ENCODE results near the gene ZBTB32. TPM values are rescaled to one million over a fixed set of nuclear protein-coding genes. Genes with fewer than 3 reads are reported as not detected.
"Not testable (repeated sequence)": the region's sequence is repeated elsewhere in the genome, so short reads cannot be mapped to it uniquely, and the experiment has no call there.

Gene ZBTB32
- total RNA-seq, 3 donors from 2014 or later = 0.27 TPM; not detected in 2

DNA sequence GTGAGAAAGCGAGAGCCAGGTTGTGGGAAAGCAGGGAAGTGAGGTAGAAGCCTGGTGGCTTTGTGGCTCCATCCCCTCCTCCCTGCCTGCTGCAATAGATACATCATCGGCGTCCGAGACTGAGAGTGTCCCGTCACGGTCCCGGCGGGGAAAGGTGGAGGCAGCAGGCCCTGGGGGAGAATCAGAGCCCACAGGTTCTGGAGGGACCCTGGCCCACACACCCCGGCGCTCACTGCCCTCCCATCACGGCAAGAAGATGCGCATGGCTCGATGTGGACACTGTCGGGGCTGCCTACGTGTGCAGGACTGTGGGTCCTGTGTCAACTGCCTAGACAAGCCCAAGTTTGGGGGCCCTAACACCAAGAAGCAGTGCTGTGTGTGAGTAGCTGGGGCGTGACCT lies 18.5 kb downstream of the ZBTB32 start:
- Histone ChIP-seq H3K9me3 (no peaks in the 10 kb centered on the region), H3K4me1 (ENCODE audit: low read depth) (peaks cover 10% of the 10 kb centered on the region), H3K36me3 (ENCODE audit: low read depth) (peaks cover 31% of the 10 kb centered on the region), H3K4me3 (no peak overlapping the region)
- DNase-seq (no peak), ATAC-seq (no peak)
- TF ChIP-seq, protein P1, sequence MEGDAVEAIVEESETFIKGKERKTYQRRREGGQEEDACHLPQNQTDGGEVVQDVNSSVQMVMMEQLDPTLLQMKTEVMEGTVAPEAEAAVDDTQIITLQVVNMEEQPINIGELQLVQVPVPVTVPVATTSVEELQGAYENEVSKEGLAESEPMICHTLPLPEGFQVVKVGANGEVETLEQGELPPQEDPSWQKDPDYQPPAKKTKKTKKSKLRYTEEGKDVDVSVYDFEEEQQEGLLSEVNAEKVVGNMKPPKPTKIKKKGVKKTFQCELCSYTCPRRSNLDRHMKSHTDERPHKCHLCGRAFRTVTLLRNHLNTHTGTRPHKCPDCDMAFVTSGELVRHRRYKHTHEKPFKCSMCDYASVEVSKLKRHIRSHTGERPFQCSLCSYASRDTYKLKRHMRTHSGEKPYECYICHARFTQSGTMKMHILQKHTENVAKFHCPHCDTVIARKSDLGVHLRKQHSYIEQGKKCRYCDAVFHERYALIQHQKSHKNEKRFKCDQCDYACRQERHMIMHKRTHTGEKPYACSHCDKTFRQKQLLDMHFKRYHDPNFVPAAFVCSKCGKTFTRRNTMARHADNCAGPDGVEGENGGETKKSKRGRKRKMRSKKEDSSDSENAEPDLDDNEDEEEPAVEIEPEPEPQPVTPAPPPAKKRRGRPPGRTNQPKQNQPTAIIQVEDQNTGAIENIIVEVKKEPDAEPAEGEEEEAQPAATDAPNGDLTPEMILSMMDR (IDR thresholded peaks at IDR 0.05) = no peak
- intact Hi-C loops (cut with DNase I, micrococcal nuclease) = no loop called here

DNA sequence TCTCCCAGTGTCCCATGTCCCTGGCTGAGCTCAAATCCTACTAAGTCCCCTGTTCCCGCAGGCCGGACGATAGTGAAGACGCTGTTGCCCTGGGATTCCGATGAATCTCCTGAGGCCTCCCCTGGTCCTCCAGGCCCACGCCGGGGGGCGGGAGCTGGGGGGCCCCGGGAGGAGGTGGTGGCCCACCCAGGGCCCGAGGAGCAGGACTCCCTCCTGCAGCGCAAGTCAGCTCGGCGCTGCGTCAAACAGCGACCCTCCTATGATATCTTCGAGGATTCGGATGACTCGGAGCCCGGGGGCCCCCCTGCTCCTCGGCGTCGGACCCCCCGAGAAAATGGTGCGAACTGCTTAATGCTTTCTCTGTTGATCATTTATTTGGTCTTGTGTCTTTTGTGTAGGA lies 19.3 kb downstream of the ZBTB32 start:
- Histone ChIP-seq H3K9me3 (no peaks in the 10 kb centered on the region), H3K4me1 (ENCODE audit: low read depth) (peaks cover 9% of the 10 kb centered on the region), H3K36me3 (ENCODE audit: low read depth) (peaks cover 35% of the 10 kb centered on the region), H3K4me3 (no peak overlapping the region)
- no peak for ATAC-seq
- DNase-seq = no peak
- TF ChIP-seq, protein P1 (IDR thresholded peaks at IDR 0.05) = no peak
- intact Hi-C loops (cut with DNase I, micrococcal nuclease) = no loop called here

DNA sequence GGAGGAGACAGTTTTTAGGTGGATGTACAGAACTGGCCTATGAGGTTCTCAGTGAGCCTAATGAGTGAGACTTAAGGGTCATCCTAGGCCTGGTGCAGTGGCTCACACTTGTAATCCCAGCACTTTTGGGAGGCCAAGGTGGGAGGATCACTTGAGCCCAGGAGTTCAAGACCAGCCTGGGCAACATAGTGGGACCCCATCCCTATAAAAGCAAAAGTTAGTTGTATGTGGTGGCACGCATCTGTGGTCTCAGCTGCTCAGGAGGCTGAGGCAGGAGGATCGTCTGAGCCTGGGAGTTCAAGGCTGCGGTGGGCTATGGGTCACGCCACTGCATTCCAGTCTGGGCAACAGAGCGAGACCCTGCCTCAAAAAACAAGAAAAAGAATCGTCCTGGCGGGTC lies 19.8 kb downstream of the ZBTB32 start:
- H3K9me3 ChIP-seq; DNase-seq; intact Hi-C loops (cut with DNase I, micrococcal nuclease); H3K4me1 ChIP-seq (ENCODE audit: low read depth); ATAC-seq; H3K4me3 ChIP-seq: not testable (repeated sequence)
- peaks cover 39% of the 10 kb centered on the region for H3K36me3 ChIP-seq (ENCODE audit: low read depth)

DNA sequence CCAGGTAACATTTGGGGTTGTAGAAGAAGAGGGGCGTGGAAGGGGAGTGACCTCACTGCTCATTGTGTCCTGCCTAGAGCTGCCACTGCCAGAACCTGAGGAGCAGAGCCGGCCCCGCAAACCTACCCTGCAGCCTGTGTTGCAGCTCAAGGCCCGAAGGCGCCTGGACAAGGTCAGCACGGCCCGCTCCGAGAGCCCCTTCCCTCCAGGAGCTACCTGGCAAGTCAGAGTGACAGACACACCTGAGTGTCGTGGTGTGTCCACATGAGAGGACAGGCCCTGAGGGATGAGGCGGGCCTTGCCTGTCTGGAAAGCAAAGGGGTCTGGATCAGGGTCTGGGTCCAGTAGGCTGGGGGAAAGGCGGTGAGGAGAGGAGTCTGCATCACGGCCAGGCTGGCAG lies 20.2 kb downstream of the ZBTB32 start:
- TF ChIP-seq, protein P1 (IDR thresholded peaks at IDR 0.05) = no peak
- peaks cover 41% of the 10 kb centered on the region for H3K36me3 ChIP-seq (ENCODE audit: low read depth)
- DNase-seq = no peak
- no peaks in the 10 kb centered on the region for H3K4me1 ChIP-seq (ENCODE audit: low read depth)
- no peaks in the 10 kb centered on the region for H3K9me3 ChIP-seq
- no peak for ATAC-seq
- intact Hi-C loops (cut with DNase I, micrococcal nuclease) = no loop called here
- no peak overlapping the region for H3K4me3 ChIP-seq

DNA sequence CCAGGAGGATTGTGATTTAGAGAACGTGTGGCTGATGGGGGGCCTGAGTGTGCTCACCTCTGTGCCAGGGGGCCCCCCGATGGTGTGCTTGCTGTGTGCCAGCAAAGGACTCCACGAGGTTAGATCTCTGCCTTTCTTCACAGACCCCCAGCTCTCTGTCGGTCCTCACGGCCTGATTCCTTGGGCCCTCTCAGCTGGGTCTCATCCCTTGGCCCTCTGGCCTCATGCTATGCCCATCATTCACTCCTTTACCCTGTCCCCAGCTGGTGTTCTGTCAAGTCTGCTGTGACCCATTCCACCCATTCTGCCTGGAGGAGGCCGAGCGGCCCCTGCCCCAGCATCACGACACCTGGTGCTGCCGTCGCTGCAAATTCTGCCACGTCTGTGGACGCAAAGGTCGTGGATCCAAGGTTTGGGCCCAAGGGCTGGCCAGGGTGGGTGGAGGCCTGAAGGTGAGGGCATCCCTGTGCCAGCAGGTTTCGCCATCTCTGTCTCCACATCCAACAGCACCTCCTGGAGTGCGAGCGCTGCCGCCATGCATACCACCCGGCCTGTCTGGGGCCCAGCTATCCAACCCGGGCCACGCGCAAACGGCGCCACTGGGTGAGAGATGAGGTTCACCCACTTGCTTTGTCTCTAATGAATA lies 21.0 kb downstream of the ZBTB32 start:
- Histone ChIP-seq H3K36me3 (ENCODE audit: low read depth) (peaks cover 46% of the 10 kb centered on the region), H3K4me3 (no peak overlapping the region), H3K4me1 (ENCODE audit: low read depth) (no peaks in the 10 kb centered on the region), H3K9me3 (no peaks in the 10 kb centered on the region)
- DNase-seq (no peak), ATAC-seq (no peak)
- intact Hi-C loops (cut with DNase I, micrococcal nuclease) = no loop called here
- TF ChIP-seq, protein P1 (IDR thresholded peaks at IDR 0.05) = no peak

DNA sequence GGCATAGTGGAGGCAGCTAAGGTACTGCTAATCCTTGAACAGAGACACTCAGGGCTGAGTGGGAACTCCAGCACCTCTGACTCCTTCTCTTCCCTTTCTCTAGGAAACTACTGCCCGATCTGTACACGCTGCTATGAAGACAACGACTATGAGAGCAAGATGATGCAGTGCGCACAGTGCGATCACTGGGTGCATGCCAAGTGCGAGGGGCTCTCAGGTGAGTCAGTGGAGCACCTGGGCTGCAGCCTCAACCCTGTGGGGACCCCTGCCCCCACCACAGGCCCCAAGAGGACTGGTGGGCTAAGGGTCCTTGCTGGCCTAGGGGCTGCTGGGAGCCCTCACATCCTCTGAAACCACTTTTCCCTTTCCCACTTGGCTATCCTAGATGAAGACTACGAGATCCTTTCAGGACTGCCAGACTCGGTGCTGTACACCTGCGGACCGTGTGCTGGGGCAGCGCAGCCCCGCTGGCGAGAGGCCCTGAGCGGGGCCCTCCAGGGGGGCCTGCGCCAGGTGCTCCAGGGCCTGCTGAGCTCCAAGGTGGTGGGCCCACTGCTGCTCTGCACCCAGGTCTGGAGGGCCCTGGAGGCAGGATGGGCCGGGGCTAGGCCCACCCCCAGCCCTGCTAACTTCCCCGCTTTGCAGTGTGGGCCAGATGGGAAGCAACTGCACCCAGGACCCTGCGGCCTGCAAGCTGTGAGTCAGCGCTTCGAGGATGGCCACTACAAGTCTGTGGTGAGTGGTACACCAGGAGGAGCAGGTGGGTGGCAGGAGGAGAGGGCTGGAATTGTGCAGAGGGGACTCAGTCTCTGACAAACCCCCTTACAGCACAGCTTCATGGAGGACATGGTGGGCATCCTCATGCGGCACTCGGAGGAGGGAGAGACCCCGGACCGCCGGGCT lies 22.9 kb downstream of the ZBTB32 start:
- TF ChIP-seq, protein P1 (IDR thresholded peaks at IDR 0.05) = no peak
- Histone ChIP-seq H3K4me3 (no peak overlapping the region), H3K36me3 (ENCODE audit: low read depth) (peaks cover 50% of the 10 kb centered on the region), H3K9me3 (no peaks in the 10 kb centered on the region), H3K4me1 (ENCODE audit: low read depth) (no peaks in the 10 kb centered on the region)
- no peak for DNase-seq
- intact Hi-C loops (cut with DNase I, micrococcal nuclease) = no loop called here
- ATAC-seq = no peak

Data from mucosa of descending colon (tissue), 3 donors.